B cell (primary cell): ENCODE results near the gene NDUFB7. TPM values are rescaled to one million over a fixed set of nuclear protein-coding genes. Genes with fewer than 3 reads are reported as not detected.

Experiments used
- ATAC-seq: fragments of 200-7000 bp; cut with Tn5 transposase; one replicate; pipeline ENCODE4 v1.10.0; 2021; ENCODE audit warnings: low read depth, mild to moderate bottlenecking, moderate number of reproducible peaks, moderate library complexity
- CTCF ChIA-PET: fragments of 350-600 bp; sonication (Branson Sonifier 250); formaldehyde crosslinking; loops from one replicate; lab custom pipeline; 2021; ENCODE audit warnings: antibody characterized with exemption, inconsistent platforms; lab: Charles Lee
- POLR2A ChIA-PET: fragments of 350-600 bp; sonication (Branson Sonifier 250); formaldehyde crosslinking; loops from one replicate; lab custom pipeline; 2021; ENCODE audit warnings: antibody characterized with exemption; lab: Charles Lee
- DNase-seq: peaks from one replicate; pipeline ENCODE4 v3.0.0; 2013
- H2AFZ ChIP-seq: 2 replicates; pipeline ENCODE4 v1.6.1; 2012; ENCODE audit warnings: mild to moderate bottlenecking, low read depth, low read length; ENCODE audit not compliant: insufficient read depth, poor library complexity, severe bottlenecking
- H3K27ac ChIP-seq, 2 donors: 1 replicate in 1 of 2; 2 replicates in 1 of 2; pipeline ENCODE4 v1.5.1; 2012 to 2013; ENCODE audit warnings: low read length in 2 of 2, mild to moderate bottlenecking in 2 of 2, moderate library complexity in 1 of 2
- H3K27me3 ChIP-seq, 4 experiments: fragments of 200-600 bp in 1 of 4; sonication (generic) in 1 of 4; replicated peaks in 1 of 4; 1 replicate in 2 of 4; 2 replicates in 2 of 4; pipeline versions ENCODE4 v1.6.1 to v1.7.0; 2013 to 2016; ENCODE audit warnings: low read length in 3 of 4, mild to moderate bottlenecking in 2 of 4, mixed read lengths in 1 of 4, moderate library complexity in 1 of 4; ENCODE audit not compliant: insufficient read depth in 4 of 4, control insufficient read depth in 3 of 4; ENCODE audit errors: control extremely low read depth in 1 of 4
- H3K36me3 ChIP-seq, 2 experiments: replicated peaks in 1 of 2; 1 replicate in 1 of 2; 2 replicates in 1 of 2; pipeline versions ENCODE4 v1.6.1 to v1.7.1; 2013; ENCODE audit warnings: low read length in 1 of 2; ENCODE audit not compliant: insufficient read depth in 2 of 2, control insufficient read depth in 1 of 2; ENCODE audit errors: control extremely low read depth in 1 of 2, extremely low read depth in 1 of 2
- H3K4me1 ChIP-seq, 2 donors: fragments of 200-600 bp in 1 of 2; sonication (generic) in 1 of 2; 1 replicate in 1 of 2; 2 replicates in 1 of 2; pipeline versions ENCODE4 v1.5.1 to v1.6.1; 2013 to 2017; ENCODE audit warnings: low read length in 2 of 2; ENCODE audit not compliant: control insufficient read depth in 2 of 2, insufficient read depth in 2 of 2
- H3K4me2 ChIP-seq: replicated peaks from 2 replicates; pipeline ENCODE3; 2012; ENCODE audit warnings: mild to moderate bottlenecking, low read depth, low read length; ENCODE audit not compliant: poor library complexity, severe bottlenecking
- H3K4me3 ChIP-seq, 5 experiments: fragments of 200-600 bp in 1 of 5; sonication (generic) in 1 of 5; 1 replicate in 3 of 5; 2 replicates in 2 of 5; pipeline versions ENCODE4 v1.5.1 to v1.7.0; 2011 to 2016; ENCODE audit warnings: low read length in 4 of 5, mild to moderate bottlenecking in 4 of 5, low read depth in 2 of 5, control low read depth in 1 of 5, moderate library complexity in 1 of 5; ENCODE audit not compliant: insufficient read depth in 1 of 5; ENCODE audit errors: control extremely low read depth in 1 of 5, extremely low read depth in 1 of 5
- H3K79me2 ChIP-seq: fragments of 200-600 bp; sonication (generic); one replicate; pipeline ENCODE4 v1.6.0; 2016; ENCODE audit warnings: low read length; ENCODE audit not compliant: control insufficient read depth, insufficient read depth
- H3K9ac ChIP-seq: fragments of 200-600 bp; sonication (generic); 2 replicates; pipeline ENCODE4 v1.6.1; 2017; ENCODE audit warnings: mild to moderate bottlenecking, low read length, moderate library complexity
- H3K9me3 ChIP-seq, 3 donors: one replicate each; pipeline versions ENCODE4 v1.6.1 to v1.7.1; 2013; ENCODE audit warnings: low read length in 2 of 3; ENCODE audit not compliant: control insufficient read depth in 2 of 3, insufficient read depth in 1 of 3; ENCODE audit errors: control extremely low read depth in 1 of 3
- H4K20me1 ChIP-seq: 2 replicates; pipeline ENCODE4 v1.6.0; 2012; ENCODE audit warnings: mild to moderate bottlenecking, low read length; ENCODE audit not compliant: insufficient read depth, control insufficient read depth, poor library complexity, severe bottlenecking
- H3K27ac Mint-ChIP-seq: one replicate; pipeline ENCODE4 v1.8.0; 2021; ENCODE audit warnings: mixed read lengths
- H3K27me3 Mint-ChIP-seq: one replicate; pipeline ENCODE4 v1.8.0; 2021; ENCODE audit warnings: mixed read lengths
- H3K4me1 Mint-ChIP-seq: one replicate; pipeline ENCODE4 v1.8.0; 2021; ENCODE audit warnings: mixed read lengths
- H3K4me3 Mint-ChIP-seq: one replicate; pipeline ENCODE4 v1.8.0; 2021; ENCODE audit warnings: mixed read lengths
- H3K9me3 Mint-ChIP-seq: one replicate; pipeline ENCODE4 v1.8.0; 2022; ENCODE audit warnings: mixed read lengths; ENCODE audit not compliant: insufficient read depth
- EZH2 ChIP-seq: IDR thresholded peaks from 2 replicates; pipeline ENCODE4 v1.6.1; 2012; ENCODE audit warnings: borderline replicate concordance, low read depth, mild to moderate bottlenecking, moderate library complexity, low read length; ENCODE audit not compliant: insufficient read depth, poor library complexity, severe bottlenecking
- WGBS: methylation state at CpG from one replicate; pipeline ENCODE4 v1.1.5; 2013; ENCODE audit warnings: missing lambda C conversion rate; ENCODE audit not compliant: insufficient coverage; 5-methylcytosine and 5-hydroxymethylcytosine counted together
- intact Hi-C: fragments of 100-400 bp; cut with micrococcal nuclease; formaldehyde crosslinking; loops from one replicate; pipeline ENCODE4 v1.10.0; 2022
- polyA plus RNA-seq: library from polyadenylated mRNA; depleted of rRNA; stranded (reverse); fragments of >200 nt; gene quantifications from 2 replicates; pipeline ENCODE4 v1.2.3, GENCODE V29; 2012
- total RNA-seq, 2 donors: library from RNA; stranded (reverse); fragments of 120-200 nt in 1 of 2; gene quantifications; 1 replicate in 1 of 2; 2 replicates in 1 of 2; pipeline versions ENCODE4 v1.2.3 to v1.2.4, GENCODE V29; 2013 to 2022
- TF ChIP-seq, protein P1 (sequence below): fragments of 200-600 bp; IDR thresholded peaks from one replicate; pipeline ENCODE4 v1.8.0; 2022; ENCODE audit warnings: antibody characterized with exemption, mild to moderate bottlenecking

Gene NDUFB7
- total and polyA plus RNA-seq, 2 donors (not counting 1 experiment from before 2014, with no cell fraction given) = 71.5 to 168 TPM

DNA sequence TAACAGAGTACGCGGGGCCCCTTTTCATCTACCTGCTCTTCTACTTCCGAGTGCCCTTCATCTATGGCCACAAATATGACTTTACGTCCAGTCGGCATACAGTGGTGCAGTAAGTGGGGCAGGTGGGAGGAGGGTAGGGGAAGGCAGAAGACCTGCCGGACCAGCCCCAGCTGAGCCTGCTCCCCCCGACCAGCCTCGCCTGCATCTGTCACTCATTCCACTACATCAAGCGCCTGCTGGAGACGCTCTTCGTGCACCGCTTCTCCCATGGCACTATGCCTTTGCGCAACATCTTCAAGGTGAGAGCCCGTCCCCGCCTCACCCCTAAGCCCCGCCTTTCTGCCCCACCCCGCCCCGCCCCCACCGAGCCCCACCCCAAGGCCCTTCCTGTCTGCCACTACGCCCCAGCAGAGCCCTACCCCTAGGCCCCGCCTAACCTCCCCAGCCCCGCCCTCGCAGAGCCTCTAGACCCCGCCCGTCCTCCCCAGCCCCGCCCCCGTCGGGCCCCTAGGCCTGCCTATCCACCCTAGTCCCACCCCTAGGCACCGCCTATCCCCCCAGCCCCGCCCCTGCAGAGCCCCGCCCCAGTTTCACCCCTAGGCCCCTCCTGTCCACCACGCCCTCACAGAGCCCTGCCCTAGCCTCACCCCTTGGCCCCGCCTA is 7.7 kb downstream of the NDUFB7 start:
- ATAC-seq = peak; percentile 57
- no peak overlapping the region for H3K27ac Mint-ChIP-seq
- H2AFZ ChIP-seq = no peak overlapping the region
- no peak overlapping the region for H3K9ac ChIP-seq
- WGBS = 90% methylated on average over 7 of the region's 33 CpGs
- H3K4me2 ChIP-seq = no peak overlapping the region
- intact Hi-C loops = no loop called here
- no peaks in the 10 kb centered on the region for H3K9me3 ChIP-seq
- TF ChIP-seq EZH2 = no peak
- TF ChIP-seq, protein P1, sequence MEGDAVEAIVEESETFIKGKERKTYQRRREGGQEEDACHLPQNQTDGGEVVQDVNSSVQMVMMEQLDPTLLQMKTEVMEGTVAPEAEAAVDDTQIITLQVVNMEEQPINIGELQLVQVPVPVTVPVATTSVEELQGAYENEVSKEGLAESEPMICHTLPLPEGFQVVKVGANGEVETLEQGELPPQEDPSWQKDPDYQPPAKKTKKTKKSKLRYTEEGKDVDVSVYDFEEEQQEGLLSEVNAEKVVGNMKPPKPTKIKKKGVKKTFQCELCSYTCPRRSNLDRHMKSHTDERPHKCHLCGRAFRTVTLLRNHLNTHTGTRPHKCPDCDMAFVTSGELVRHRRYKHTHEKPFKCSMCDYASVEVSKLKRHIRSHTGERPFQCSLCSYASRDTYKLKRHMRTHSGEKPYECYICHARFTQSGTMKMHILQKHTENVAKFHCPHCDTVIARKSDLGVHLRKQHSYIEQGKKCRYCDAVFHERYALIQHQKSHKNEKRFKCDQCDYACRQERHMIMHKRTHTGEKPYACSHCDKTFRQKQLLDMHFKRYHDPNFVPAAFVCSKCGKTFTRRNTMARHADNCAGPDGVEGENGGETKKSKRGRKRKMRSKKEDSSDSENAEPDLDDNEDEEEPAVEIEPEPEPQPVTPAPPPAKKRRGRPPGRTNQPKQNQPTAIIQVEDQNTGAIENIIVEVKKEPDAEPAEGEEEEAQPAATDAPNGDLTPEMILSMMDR = no peak
- no peak overlapping the region for H3K4me3 Mint-ChIP-seq
- H3K27me3 Mint-ChIP-seq = no peaks in the 10 kb centered on the region
- H3K27ac ChIP-seq = no peak overlapping the region
- peaks cover 69% of the 10 kb centered on the region for H4K20me1 ChIP-seq
- peaks cover 0 to 35% of the 10 kb centered on the region in 2 experiments for H3K36me3 ChIP-seq
- ChIA-PET CTCF (no interaction called here), POLR2A (no interaction called here)
- H3K4me1 ChIP-seq = peaks cover 0 to 5% of the 10 kb centered on the region in 2 donors
- peaks cover 46% of the 10 kb centered on the region for H3K79me2 ChIP-seq
- no peaks in the 10 kb centered on the region for H3K27me3 ChIP-seq
- no peaks in the 10 kb centered on the region for H3K9me3 Mint-ChIP-seq
- DNase-seq = no peak
- peaks cover 23% of the 10 kb centered on the region for H3K4me1 Mint-ChIP-seq
- no peak overlapping the region for H3K4me3 ChIP-seq

DNA sequence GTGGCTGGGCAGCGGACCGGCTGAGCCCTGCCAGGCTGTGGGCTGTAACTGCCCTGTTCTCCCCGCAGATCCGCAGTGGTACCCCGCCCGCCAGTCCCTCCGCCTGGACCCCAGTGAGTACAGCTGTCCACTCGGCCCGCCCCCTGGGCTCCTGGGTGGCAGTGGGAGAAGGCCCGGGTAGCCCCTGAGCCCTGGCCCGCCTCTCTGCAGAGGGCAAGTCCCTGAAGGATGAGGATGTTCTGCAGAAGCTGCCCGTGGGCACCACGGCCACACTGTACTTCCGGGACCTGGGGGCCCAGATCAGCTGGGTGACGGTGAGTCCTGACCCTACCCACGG is 8.3 kb downstream of the NDUFB7 start:
- CTCF ChIA-PET = no interaction called here
- H3K9me3 ChIP-seq = peaks cover 0 to 2% (median 0%) of the 10 kb centered on the region in 3 donors
- no peaks in the 10 kb centered on the region for H3K27me3 ChIP-seq
- peaks cover 0 to 35% of the 10 kb centered on the region in 2 experiments for H3K36me3 ChIP-seq
- peaks cover 46% of the 10 kb centered on the region for H3K79me2 ChIP-seq
- H3K27ac ChIP-seq = no peak overlapping the region
- Mint-ChIP-seq H3K9me3 (no peaks in the 10 kb centered on the region), H3K4me3 (no peak overlapping the region), H3K4me1 (peaks cover 23% of the 10 kb centered on the region), H3K27ac (no peak overlapping the region), H3K27me3 (no peaks in the 10 kb centered on the region)
- H3K9ac ChIP-seq = no peak overlapping the region
- H2AFZ ChIP-seq = no peak overlapping the region
- WGBS = 99% methylated on average over 15 of the region's 16 CpGs
- peaks cover 0 to 5% of the 10 kb centered on the region in 2 donors for H3K4me1 ChIP-seq
- no peak for TF ChIP-seq EZH2
- TF ChIP-seq, protein P1 = no peak
- intact Hi-C loops = no loop called here
- DNase-seq = no peak
- peaks cover 69% of the 10 kb centered on the region for H4K20me1 ChIP-seq
- H3K4me2 ChIP-seq = no peak overlapping the region
- no peak for ATAC-seq
- POLR2A ChIA-PET = no interaction called here
- no peak overlapping the region for H3K4me3 ChIP-seq
